ENCODE measurements around the gene RBM39.

DNA sequence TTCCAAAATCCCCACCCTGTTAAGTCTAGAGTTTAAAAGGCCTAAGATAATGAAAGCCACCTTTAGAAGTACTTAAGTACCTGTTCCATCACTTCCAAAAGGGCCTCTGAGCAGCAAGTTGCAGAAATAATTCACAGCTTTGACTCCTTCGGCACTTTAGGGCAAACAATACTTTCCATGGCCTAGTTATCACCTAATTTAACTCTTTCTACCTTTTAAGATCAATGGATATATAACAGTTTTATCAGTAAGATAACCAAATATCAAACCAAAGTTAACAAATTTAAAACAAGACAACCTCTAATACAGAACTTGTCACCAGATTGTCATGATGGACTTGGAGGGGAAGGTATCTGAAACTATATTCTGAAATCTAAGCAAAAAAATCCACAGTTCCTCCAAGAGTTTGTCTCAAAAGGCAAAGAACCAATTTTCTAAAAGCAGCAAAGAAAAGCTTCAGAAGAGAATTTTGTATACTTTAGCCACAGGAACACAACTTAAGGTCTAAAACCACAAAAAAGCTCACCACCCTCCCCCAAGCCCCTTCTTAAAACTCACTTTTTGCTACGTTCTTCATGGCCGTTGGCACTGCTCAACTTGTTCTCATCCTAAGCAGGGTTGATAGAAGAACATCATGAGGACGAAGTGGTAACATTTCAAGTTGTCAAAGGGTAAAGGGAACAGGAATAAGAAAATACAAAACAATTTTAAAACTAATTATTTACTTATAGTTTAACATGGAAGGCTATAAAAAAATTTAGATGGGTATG lies 3.5 kb downstream of the RBM39 start:
- TF ChIP-seq, protein P1, sequence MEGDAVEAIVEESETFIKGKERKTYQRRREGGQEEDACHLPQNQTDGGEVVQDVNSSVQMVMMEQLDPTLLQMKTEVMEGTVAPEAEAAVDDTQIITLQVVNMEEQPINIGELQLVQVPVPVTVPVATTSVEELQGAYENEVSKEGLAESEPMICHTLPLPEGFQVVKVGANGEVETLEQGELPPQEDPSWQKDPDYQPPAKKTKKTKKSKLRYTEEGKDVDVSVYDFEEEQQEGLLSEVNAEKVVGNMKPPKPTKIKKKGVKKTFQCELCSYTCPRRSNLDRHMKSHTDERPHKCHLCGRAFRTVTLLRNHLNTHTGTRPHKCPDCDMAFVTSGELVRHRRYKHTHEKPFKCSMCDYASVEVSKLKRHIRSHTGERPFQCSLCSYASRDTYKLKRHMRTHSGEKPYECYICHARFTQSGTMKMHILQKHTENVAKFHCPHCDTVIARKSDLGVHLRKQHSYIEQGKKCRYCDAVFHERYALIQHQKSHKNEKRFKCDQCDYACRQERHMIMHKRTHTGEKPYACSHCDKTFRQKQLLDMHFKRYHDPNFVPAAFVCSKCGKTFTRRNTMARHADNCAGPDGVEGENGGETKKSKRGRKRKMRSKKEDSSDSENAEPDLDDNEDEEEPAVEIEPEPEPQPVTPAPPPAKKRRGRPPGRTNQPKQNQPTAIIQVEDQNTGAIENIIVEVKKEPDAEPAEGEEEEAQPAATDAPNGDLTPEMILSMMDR (IDR thresholded peaks at IDR 0.05) = no peak
- TF ChIP-seq POLR2A (IDR thresholded peaks at IDR 0.05) (no peak), EP300 (IDR thresholded peaks at IDR 0.05) (no peak)
